HG03196 (cell line): ENCODE data around the gene FADS3.
"Not testable (repeated sequence)": the region's sequence is repeated elsewhere in the genome, so short reads cannot be mapped to it uniquely, and the experiment has no call there.

Experiments
- ATAC-seq: cut with Tn5 transposase; IDR thresholded peaks from one replicate; pipeline ENCODE4 v1.9.1; 2021; ENCODE audit not compliant: unreplicated experiment

FADS3 gene

GRCh38 chr11:61899146-61899841 is 7.9 kb upstream of the FADS3 start:
- ATAC-seq: peak; percentile 41

DNA sequence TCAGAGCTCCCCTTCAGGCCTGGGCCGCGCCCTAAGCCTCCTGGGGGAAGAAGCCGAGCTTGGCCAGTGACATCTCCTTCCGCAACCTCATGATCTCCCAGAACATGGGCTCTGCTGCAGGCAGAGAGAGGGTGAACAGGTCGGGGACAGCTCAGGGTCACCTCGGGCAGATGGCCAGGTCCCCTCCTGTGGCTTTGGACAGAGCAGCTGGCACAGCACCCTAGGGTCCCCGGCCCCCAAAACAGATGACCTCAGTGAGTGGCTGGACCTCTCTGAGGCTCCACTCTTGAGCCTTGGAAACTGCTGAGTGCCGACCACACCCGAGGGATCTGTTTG is 6.9 kb upstream of the FADS3 start:
- no peak for ATAC-seq

GRCh38 chr11:61897387-61898246 is 6.3 kb upstream of the FADS3 start:
- no peak for ATAC-seq

GRCh38 chr11:61896665-61897386 is 5.5 kb upstream of the FADS3 start:
- no peak for ATAC-seq

DNA sequence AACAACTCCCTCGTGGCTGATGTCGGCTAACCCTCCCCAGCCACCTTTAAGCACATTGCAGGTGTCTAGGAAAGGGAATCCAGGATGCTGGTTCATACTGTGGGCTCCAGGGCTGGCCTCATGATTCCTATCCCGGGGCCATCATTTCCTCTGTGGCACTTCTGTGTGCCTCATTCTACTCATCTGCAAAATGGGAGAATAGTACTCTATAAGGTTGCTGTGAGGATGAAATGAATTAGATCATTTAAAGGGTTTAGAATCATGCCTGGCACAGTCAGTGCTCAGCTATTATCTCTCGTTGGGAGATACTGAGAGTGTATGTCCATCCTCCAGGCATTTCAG is 4.3 kb upstream of the FADS3 start:
- no peak for ATAC-seq

DNA sequence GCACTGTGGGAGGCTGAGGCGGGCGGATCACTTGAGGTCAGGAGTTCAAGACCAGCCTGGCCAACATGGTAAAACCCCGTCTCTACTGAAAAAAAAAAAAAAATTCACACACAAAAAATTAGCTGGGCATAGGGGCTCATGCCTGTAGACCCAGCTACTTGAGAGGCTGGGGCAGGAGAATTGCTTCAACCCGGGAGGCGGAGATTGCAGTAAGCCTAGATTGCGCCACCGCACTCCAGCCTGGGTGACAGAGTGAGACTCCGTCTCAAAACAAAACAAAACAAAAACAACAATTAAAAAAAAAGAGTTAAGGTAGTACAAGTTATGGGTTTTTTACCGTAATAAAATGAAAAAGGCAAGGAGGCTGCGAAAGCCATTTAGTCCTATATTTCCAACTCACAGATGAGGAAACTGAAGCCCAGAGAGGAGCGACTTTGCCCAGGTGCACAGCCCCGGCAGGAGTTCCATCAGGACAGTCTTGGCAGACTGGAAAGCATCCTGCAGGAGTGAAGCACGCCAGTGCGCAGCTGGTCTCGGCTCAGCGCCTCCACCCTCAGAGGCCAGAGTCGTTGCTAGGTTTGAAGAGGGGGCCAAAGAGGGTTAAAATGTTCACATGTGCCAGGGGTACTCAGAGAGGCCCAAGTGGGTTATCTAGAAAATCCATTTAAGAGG is 3.8 kb upstream of the FADS3 start:
- no peak for ATAC-seq

DNA sequence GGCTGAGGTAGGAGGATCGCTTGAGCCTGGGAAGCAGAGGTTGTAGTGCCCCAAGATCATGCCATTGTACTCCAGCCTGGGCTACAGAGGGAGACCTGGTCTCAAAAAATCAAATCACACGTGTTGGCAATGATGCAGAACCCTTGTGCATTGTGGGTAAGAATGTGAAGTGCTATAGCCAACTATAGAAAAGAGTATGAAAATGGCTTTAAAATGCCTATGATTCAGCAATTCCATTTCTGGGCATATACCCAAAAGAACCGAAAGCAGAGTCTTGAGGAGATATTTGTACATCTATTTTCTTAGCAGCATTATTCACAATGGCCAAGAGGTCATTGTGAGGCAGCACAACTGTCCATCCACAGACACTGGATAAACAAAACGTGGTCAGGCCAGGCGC is 2.6 kb upstream of the FADS3 start:
- no peak for ATAC-seq

DNA sequence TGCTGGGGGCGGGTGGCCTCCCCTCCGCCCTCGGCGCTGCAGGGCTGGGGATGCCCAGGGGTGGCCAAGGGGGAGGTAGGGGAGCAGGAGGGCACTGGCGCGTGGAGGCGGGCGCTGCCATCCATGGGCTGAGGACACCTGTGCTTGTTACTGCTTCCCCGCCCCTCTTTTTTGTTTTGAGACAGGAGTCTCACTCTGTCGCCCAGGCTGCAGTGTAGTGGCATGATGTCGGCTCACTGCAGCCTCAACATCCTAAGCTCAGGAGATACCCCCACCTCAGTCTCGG is 683 bp upstream of the FADS3 start:
- peak; percentile 35 for ATAC-seq

DNA sequence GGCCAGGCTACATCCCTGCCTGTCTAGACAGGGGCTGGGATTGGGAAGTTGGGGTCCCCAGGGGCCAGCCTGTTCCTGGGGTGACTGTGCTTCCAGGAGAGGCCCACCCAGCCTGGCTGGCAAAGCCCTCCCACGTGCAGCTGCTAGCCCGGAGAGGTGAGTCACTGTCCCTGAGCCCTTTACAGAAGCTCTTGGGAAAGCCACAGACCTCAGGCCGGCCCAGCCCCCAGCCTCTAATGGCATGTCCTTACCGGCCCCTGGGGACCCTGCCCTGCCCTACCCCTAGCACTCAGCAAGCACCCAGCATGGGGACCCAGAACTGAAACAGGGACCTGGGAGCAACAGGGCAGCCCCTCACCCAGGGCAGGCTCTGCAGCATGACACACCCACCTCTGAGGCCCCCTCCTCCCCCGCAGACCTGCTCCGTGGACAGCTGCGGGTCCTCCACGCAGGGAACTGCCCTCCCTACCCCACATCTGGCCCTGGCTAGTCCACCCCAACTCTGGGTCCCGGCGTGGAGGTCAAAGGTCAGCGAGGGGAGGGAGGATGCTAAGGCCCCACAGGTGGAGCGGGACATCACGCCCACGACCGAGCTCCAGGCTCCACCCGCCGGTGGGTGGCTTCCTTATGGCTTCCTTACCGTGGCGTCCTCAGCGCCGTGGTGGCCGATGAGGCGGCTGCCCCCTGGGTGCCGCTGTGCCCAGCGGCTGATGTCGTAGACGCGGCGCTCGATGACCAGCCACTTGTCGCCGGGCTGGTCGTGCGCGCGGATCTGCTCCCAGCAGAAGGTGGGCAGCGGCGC is 615 bp downstream of the FADS3 start:
- ATAC-seq: peak; percentile 25

DNA sequence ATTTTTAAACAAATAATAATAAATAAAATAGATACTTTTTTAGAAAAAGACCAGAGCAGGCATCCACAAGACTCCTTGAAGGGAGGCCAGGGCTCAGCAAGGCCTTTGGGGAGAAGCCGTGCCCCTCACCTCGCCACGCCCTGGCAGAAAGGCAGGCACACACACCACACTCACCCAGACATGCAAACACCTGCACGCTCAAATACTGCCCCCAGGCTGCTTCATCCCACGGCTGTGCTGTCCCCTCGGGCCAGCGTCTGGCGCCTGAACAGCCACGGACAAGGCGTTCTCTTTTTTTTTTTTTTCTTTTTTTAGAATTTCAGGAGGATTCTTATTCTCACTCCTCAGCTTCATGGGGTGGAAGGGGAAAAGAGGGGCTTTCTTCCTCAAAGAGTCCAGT is 1.5 kb downstream of the FADS3 start:
- ATAC-seq: no peak

- ATAC-seq: no peak
Measured at GRCh38 chr11:61888590-61888989, 2.8 kb downstream of the FADS3 start.

DNA sequence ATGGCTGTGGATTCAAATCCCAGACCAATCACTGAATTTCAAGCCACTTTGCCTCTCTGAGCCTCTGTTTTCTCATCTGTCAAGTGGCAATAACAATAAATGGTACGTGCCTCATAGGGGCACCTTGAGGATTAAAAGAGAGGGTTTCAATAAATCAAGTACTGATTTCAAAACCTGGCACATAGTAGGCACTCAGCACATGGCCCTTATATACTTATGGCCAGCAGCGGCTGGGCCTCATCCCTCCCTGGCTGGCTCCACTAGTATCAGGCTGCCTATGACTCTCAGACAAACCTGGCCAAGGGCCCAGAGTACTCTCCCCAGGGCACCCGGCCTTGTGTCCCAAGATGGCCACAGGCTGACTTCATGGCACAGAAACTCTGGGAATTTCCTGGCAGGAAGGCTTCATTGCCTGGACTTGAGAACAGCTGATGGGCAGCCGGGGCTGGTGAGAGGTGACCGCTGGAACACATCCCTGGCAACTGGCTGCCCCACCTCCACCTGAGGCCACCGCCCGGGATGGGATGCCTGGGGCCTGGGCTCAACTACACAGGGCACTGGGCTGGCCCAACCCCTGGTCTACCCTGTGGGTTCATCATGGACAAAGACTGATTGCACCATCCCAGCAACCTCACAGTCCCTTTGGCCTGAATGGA is 3.4 kb downstream of the FADS3 start:
- ATAC-seq: no peak

GRCh38 chr11:61886643-61887042 is 4.7 kb downstream of the FADS3 start:
- ATAC-seq: no peak

DNA sequence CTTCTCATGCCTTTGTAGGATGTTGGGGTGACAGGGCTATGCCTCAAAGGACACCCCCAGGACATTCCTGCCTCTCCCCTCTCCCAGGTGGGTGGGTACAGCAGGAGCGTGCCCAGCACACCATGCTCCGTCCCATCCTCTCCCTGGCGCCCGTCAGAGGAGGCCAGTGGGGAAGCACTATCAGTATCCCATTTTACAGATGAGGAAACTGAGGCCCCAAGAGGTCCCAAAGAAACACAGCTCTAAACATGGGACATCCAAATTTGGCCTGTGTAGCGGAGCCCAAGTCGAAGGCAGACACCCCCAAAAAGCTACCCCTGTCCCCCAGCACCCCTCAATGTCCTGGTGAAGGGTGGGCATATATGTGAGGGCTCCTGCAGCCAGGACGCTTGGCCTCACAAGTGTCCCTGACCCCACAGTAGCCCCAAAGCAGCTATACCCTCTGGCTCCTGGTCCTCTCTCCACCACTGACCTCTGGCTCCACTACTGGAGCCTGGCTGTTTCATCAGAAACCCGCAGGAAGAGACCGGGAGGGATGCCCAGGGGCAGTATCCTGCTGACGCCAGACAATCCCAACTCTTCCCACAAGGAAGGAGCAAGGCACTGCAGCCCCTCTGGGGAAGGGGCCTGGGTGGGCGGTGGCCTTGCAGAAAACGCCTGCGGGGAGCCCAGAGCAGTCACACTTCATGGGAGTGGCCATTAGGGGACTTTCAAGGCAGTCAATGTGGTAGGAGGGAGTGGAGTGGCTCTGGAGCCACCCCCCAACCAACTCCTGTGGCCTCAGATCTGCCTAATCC is 5.4 kb downstream of the FADS3 start:
- ATAC-seq: no peak

DNA sequence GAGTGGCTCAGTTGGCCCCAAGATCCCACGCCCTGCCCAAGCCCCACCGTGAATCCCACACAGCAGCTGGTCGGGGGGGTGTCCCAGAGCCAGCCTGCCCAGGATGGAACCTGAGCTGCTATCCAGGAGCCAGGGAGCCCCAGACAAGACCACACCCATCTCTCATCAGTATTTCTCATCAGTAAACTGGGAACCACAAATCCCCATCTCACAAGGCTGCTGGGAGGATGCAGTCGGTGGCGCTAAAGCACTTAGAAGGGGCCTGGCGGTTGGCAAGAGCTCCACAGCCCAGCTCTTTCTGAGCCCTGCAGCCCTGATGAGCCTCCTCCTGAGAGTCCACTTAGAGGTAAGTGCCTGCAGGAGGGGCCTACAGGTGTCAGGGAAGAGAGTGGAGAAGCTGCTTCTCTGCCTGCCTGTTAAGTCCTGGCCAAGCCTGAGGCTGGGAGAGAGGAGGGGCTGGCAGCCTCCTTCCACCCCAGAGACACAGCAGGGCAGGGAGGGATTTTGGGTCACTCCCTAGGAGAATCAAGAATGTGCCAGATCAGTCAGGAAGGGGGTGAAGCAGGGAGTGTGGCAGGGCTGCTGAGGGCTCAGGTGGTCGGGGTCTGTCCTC is 6.1 kb downstream of the FADS3 start:
- ATAC-seq: no peak

GRCh38 chr11:61883947-61884346 is 7.4 kb downstream of the FADS3 start:
- no peak for ATAC-seq

DNA sequence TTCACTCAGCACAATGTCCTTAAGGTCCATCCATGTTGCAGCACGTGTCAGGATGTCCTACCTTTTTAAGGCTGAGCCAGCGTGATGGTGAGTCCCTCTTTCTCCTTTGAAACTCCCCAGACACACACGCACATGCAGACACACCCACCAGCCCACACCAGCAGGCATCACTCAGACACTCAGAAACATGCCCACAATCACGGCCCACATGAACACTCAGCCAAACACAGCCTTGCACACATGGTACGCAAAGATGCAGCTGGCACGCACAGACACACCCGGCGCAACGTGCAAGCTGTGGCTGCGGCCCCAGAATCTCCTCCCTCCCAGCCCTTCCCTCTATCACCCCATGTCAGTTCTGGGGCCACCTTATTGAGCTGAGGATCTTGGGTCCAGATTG is 8.0 kb downstream of the FADS3 start:
- no peak for ATAC-seq

DNA sequence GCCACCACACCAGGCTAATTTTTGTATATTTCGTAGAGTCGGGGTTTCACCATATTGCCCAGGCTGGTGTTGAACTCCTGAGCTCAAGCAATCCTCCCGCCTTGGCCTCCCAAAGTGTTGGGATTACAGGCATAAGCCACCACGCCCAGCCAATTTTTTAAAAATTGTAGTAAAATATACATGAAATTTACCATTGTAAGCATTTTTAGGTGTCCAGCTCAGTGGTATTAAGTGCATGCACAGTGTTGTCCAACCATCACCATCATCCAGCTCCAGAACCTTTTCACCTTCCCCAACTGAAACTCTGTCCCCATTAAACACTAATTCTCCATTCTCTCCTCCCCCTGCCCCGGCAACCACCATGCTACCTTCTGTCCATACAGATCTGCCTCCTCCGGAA is 8.5 kb downstream of the FADS3 start:
- ATAC-seq: no peak

DNA sequence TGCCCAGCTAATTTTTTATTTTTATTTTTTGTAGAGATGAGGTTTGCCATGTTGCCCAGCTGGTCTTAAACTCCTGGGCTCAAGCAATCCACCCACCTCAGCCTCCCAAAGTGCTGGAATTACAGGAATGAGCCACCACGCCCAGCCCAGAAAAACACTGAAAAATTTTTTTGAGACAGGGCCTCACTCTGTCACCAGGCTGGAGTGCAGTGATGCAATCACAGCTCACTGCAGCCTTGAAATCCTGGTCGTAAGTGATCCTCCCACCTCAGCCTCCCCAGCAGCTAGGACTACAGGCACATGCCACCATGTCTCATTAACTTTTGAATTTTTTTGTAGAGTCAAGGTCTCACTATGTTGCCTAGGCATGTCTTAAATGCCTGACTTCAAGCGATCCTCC is 9.1 kb downstream of the FADS3 start:
- not testable (repeated sequence) for ATAC-seq
